ENCODE measurements around the gene TNFRSF19.
"Not testable (repeated sequence)": the region's sequence is repeated elsewhere in the genome, so short reads cannot be mapped to it uniquely, and the experiment has no call there.

TNFRSF19 gene

DNA sequence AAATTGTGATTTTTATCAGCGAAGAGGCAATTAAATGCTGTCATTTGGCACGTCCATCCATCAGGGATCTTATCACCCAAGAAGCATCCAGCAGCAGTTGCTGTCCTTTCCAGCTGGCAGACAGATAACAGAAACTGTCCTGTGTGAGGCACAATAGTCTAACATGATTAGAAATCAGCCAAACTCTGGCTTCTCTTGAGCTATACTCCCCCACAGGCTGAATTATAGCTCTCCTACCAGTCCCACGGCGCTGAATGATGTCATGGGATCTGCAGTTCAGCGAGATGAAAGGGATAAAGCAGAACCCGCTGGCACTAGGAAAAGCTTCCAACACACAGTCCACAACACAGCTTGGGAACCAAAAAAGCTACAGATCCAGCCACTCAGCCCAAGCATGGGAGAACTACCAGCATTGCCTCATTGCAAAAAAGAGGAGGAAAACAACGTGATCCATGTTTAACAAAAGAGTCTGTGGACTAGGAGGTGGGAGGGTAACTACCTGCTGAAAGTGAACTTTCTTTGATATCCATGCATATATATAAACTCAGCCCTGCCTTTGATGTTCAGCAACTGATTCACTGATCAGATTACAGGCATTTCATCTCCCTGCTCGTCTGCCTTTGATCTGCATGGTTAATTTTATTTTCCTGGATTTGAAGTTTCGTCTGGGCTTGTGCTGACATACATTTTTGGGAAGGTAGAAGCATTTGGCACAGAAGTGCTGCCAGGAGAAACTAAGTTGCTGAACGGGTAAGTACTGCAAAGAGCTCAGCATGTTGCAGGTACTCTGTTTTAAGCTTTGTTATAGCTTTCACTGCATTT, at the start of gene TNFRSF19:
Gene TNFRSF19 (plus strand): TSS at position 314 of the 822 bp plus-strand sequence. CDS start 19,772 bp downstream, outside the sequence.
- intact Hi-C loops (cut with DNase I) = loop anchor here (10.0 kb wide), 2 partner anchors 106 to 304 kb away; no protein-coding TSS in a partner anchor

GRCh38 chr13:23529926-23530325, 40.3 kb upstream of the TNFRSF19 start:
- DNase-seq; intact Hi-C loops (cut with DNase I): not testable (repeated sequence)

More for the DNA sequence above, at the start of gene TNFRSF19:
- DNase-seq = peak in 1 of 10 donors; percentile 27

DNA sequence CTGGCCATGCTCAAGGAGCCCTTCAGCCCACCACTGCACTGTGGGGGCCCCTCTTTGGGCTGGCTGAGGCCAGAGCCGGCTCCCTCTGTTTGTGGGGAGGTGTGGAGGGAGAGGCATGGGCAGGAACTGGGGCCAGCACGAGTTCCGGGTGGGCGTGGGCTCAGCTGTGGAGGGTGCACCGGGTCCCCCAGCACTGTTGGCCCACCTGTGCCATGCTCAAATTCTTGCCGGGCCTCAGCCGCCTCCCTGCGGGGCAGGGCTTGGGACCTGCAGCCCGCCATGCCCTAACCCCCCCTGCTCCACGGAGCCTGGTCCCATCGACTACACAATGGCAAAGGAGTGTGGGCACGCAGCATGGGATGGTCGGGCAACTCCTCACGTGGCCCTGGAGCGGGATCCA, 38.8 kb upstream of the TNFRSF19 start:
- DNase-seq = no peak
- intact Hi-C loops (cut with DNase I) = no loop called here

DNA sequence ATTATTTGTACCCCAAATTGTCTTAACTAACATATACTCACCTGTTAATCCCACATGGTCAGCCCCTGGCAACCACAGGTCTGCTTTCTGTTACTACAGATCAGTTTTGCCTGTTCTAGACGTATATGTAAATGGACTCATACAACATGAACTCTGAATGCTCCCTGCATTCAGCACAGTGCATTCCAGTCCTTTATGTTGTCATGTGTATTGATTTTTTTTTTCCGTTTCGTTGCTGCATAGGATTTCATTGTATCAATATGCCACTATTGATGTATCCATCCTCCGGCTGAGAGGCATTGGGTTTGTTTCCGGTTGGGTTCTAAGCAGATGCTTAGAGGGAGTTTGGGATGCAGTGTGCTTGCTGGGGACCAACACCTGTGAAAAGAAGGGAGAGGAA, 36.1 kb upstream of the TNFRSF19 start:
- intact Hi-C loops (cut with DNase I) = no loop called here

GRCh38 chr13:23541221-23541824, 28.9 kb upstream of the TNFRSF19 start:
- intact Hi-C loops (cut with DNase I) = no loop called here

More for the DNA sequence above, 36.1 kb upstream of the TNFRSF19 start:
- no peak for DNase-seq

DNA sequence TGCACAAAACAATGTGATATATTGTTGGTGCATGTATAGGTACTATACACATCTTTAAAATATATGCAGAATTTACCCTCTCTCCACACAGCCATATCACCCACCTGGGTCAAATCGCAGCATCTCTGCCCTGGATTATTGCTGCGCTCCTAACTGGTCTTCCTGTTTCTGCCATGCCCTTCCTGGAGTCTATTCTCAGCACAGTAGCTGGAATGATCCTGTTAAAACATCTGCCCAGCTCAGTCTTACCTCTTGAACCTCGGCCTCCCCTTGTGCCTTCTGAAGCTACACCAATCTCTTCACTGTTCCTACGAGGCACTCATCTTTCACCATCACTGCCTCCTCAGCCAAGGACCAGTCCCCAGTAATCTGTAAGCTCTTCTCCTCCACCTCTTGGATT, 25.5 kb upstream of the TNFRSF19 start:
- no peak for DNase-seq
- intact Hi-C loops (cut with DNase I) = no loop called here

More at GRCh38 chr13:23541221-23541824, 28.9 kb upstream of the TNFRSF19 start:
- no peak for DNase-seq

DNA sequence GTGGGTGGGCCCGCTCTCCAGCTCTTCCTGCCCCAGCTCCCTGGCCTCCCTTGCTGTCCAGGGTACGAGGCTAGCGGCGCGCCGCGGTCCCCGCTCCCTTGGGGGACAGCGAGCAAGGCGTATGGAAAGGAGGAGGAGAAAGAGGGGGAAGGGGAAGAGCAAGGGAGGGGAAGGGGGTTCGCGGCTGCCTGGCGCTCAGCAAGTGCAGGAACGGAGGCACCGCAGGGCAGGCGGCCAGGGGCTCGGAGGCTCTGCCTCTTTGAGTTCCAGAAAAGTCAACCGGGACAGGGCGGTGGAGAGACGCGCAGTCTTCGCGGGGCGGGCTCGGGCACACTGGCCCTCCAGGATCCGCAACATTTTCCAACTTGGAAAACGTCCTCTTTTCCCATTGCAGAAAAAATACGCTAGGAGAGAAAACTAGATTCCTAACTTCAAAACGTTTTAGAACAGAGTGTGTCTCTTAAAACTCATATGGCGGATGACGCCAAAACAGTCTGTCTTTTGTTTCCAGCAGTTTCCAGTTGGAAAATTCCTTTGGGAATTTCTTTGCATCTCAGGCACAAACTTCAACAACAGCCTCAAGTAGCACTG, 23.1 kb upstream of the TNFRSF19 start:
- peak in 2 of 10 donors; percentile 29 to 83 for DNase-seq
- intact Hi-C loops (cut with DNase I) = no loop called here

GRCh38 chr13:23549724-23550123, 20.5 kb upstream of the TNFRSF19 start:
- intact Hi-C loops (cut with DNase I) = no loop called here

GRCh38 chr13:23550163-23550562, 20.0 kb upstream of the TNFRSF19 start:
- intact Hi-C loops (cut with DNase I) = no loop called here
- no peak for DNase-seq

More at GRCh38 chr13:23549724-23550123, 20.5 kb upstream of the TNFRSF19 start:
- no peak for DNase-seq

DNA sequence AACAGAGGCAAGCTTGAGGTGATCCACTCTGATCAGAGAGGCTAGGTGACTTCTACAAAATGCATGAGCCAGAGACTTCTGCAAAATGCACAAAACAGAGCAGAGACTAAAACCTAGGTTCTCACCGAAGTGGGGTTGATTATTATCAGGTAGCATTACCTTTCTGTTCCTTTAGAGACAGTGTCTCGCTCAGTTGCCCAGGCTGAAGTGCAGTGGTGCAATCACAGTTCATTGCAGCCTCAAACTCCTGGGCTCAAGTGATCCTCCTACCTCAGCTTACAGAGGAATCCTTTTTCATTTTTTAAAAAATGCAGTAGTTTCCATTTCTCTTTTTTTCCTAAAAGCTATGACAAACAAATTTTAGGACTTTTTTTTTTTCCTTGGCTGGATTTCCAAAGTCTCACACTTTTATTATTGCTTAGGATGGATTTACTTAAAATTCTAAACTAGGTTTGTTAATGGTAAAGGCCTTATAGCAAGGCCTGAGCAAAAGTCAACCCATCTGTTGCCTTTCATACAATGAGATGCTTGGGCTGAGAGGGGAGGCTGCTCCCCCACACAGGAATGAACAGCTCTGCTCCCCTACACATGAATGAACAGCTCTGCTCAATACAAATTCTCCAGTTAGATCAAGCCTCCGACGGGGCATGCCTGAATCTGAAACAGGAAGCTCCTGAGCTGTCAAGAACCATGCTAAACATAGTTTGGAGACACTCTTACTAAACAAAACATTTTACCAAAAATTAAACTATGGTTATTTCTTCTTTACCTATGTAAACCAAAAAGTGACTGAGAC, 18.8 kb upstream of the TNFRSF19 start:
- DNase-seq = no peak
- intact Hi-C loops (cut with DNase I) = no loop called here

DNA sequence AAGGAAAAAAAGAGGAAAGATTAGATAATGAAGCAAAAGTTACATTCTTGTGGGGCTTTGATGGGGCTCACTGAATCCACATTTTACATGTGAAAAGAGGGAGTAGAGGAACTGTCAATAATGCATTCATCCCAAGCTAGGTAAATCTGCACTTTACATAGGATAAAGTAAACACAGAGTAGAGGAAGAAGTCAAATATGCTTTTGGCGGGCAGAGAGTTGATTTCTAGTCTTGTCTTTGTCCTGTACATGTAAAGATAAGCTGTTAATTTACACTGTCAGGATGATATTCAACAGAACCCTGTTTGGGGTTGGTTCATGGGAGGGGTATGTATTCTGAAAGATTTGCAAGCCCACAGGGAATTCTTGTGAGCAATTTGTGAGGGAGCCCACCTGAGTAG, 18.0 kb upstream of the TNFRSF19 start:
- intact Hi-C loops (cut with DNase I) = no loop called here
- DNase-seq = no peak

- intact Hi-C loops (cut with DNase I) = no loop called here
- no peak for DNase-seq
Observed at GRCh38 chr13:23552661-23553060, 17.6 kb upstream of the TNFRSF19 start.

- no peak for DNase-seq
- intact Hi-C loops (cut with DNase I) = no loop called here
Observed at GRCh38 chr13:23554000-23554399, 16.2 kb upstream of the TNFRSF19 start.

GRCh38 chr13:23557043-23557442, 13.2 kb upstream of the TNFRSF19 start:
- intact Hi-C loops (cut with DNase I) = no loop called here

GRCh38 chr13:23557733-23558132, 12.5 kb upstream of the TNFRSF19 start:
- no peak for DNase-seq
- intact Hi-C loops (cut with DNase I) = no loop called here

More at GRCh38 chr13:23557043-23557442, 13.2 kb upstream of the TNFRSF19 start:
- no peak for DNase-seq

- intact Hi-C loops (cut with DNase I) = no loop called here
- DNase-seq = peak in 1 of 10 donors; percentile 15
Observed at GRCh38 chr13:23558675-23559536, 11.3 kb upstream of the TNFRSF19 start.

- intact Hi-C loops (cut with DNase I) = no loop called here
- DNase-seq = no peak
Observed at GRCh38 chr13:23560571-23561089, 9.6 kb upstream of the TNFRSF19 start.

DNA sequence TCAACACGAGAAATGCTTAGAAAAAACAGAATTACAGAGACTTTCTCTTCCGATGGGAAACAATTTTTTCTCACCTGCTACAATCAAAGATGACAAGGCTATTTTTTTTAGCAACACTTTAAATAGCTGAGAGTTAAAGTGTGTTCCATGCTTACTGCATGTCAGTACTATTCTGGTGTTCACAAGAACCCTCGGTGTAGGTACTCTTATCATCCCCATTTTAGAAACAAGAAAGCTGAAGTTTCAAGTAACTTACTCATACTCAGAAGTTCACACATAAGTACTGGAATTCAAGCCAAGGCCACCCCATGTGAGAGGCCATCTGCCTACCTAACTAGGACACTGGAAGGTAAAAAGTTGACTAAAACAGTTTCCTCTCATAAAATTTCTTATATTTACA, 9.0 kb upstream of the TNFRSF19 start:
- intact Hi-C loops (cut with DNase I) = no loop called here
- DNase-seq = no peak
